Osteoblast (primary cell): ENCODE data around the gene FAHD1. TPM values are rescaled to one million over a fixed set of nuclear protein-coding genes. Genes with fewer than 3 reads are reported as not detected.

ENCODE experiments used
- DNase-seq: peaks from one replicate; pipeline ENCODE4 v3.0.0; 2011; ENCODE audit warnings: low spot score, mixed read lengths; ENCODE audit not compliant: insufficient read length; ENCODE audit errors: missing footprints
- H2AFZ ChIP-seq: 2 replicates; pipeline ENCODE4 v1.6.0; 2011; ENCODE audit warnings: mild to moderate bottlenecking, low read length
- H3K27ac ChIP-seq: 2 replicates; pipeline ENCODE4 v1.5.1; 2011; ENCODE audit warnings: mild to moderate bottlenecking, low read depth, low read length, moderate library complexity
- H3K27me3 ChIP-seq: 2 replicates; pipeline ENCODE4 v1.6.0; 2012; ENCODE audit warnings: mild to moderate bottlenecking, control low read depth, inconsistent platforms, low read length, moderate library complexity; ENCODE audit not compliant: insufficient read depth
- H3K36me3 ChIP-seq: 2 replicates; pipeline ENCODE4 v1.5.1; 2011; ENCODE audit warnings: mild to moderate bottlenecking, low read length, control low read depth, moderate library complexity; ENCODE audit not compliant: insufficient read depth
- H3K4me1 ChIP-seq: 2 replicates; pipeline ENCODE4 v1.5.1; 2011; ENCODE audit warnings: mild to moderate bottlenecking, low read length, control low read depth, moderate library complexity; ENCODE audit not compliant: insufficient read depth
- H3K4me2 ChIP-seq: 2 replicates; pipeline ENCODE4 v1.6.0; 2011; ENCODE audit warnings: mild to moderate bottlenecking, low read length; ENCODE audit not compliant: insufficient read depth
- H3K4me3 ChIP-seq: fragments of 200-600 bp; sonication (generic); 3 replicates; pipeline ENCODE4 v1.5.1; 2012; ENCODE audit warnings: mild to moderate bottlenecking, low read length, inconsistent platforms; ENCODE audit not compliant: insufficient read depth
- H3K79me2 ChIP-seq: 2 replicates; pipeline ENCODE4 v1.6.0; 2012; ENCODE audit warnings: mild to moderate bottlenecking, low read length, control low read depth, inconsistent platforms; ENCODE audit not compliant: insufficient read depth
- H3K9me3 ChIP-seq: 2 replicates; pipeline ENCODE4 v1.5.1; 2011; ENCODE audit warnings: low read depth, low read length, control low read depth
- H4K20me1 ChIP-seq: 2 replicates; pipeline ENCODE4 v1.6.0; 2012; ENCODE audit warnings: mild to moderate bottlenecking, low read length, control low read depth; ENCODE audit not compliant: insufficient read depth
- CTCF ChIP-seq: IDR thresholded peaks from 2 replicates; pipeline ENCODE4 v1.5.1; 2011; ENCODE audit warnings: mild to moderate bottlenecking, low read depth, low read length, moderate library complexity; ENCODE audit errors: extremely low read depth
- total RNA-seq: library from RNA; depleted of rRNA; stranded (reverse); fragments of >200 nt; gene quantifications from 2 replicates; pipeline ENCODE4 v1.2.3, GENCODE V29; 2012

Gene FAHD1
- total RNA-seq, 1 donor: 72.7 TPM

DNA sequence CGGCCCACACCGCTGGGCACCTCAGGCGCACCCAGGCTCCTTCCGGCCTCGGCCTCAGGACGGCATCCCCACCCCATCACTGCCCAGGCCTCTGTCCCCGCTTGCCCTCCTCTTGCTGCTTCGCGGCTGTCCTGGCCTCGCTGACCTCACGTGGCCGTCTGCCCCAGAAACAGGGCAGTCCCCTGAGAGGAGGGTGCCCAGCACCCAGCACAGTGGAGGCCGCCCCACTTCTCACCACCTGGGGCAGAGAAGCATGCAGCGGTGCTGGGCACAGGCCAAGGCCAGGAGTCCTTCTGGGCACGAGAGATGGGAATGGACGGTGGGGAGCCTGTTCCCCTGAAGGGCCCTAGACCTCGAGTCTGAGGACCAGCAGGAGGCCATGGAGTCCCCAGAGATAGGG is 9.3 kb upstream of the FAHD1 start:
- Histone ChIP-seq H3K79me2 (peaks cover 7% of the 10 kb centered on the region), H4K20me1 (peaks cover 5% of the 10 kb centered on the region), H3K4me2 (no peak overlapping the region), H3K9me3 (no peaks in the 10 kb centered on the region), H3K36me3 (peaks cover 24% of the 10 kb centered on the region), H3K4me3 (no peak overlapping the region), H3K27me3 (no peaks in the 10 kb centered on the region), H2AFZ (no peak overlapping the region), H3K4me1 (peaks cover 3% of the 10 kb centered on the region), H3K27ac (no peak overlapping the region)
- no peak for TF ChIP-seq CTCF
- DNase-seq: no peak

DNA sequence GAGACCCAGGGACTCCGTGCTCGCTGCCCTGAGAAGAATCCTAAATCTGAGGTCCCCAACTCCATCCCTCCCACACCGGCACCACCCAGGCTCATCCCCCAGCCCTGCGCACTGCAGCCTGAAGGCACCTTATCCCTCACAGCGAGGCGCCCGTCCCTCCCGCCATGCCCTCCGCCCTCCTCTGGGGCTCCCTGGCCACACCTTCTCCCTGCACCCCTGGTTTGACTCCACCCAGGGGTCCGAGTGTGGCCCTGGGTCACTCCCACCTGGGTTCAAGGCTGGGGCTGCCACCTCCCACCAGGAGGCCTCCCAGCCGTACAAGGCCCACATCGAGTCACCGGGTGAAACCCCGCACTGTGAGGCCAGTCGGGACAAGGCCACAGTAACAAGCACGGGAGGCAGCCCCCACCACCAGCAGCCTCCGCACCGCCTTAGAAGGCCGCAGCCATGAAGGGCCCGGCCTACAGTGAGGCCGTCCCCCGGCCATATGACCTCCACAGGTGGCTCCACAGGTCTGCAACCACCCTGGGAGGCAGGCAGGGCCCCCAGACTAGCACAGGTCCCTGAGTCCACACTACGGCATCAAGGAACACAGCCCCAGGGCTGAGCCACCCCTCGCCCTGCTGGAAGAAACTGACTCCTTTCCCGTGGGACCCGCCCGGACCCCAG is 8.7 kb upstream of the FAHD1 start:
- TF ChIP-seq CTCF: no peak
- Histone ChIP-seq H2AFZ (no peak overlapping the region), H3K4me2 (no peak overlapping the region), H3K36me3 (peaks cover 27% of the 10 kb centered on the region), H4K20me1 (peaks cover 5% of the 10 kb centered on the region), H3K9me3 (no peaks in the 10 kb centered on the region), H3K4me3 (no peak overlapping the region), H3K79me2 (peaks cover 10% of the 10 kb centered on the region), H3K27ac (no peak overlapping the region), H3K27me3 (no peaks in the 10 kb centered on the region), H3K4me1 (no peaks in the 10 kb centered on the region)
- no peak for DNase-seq

DNA sequence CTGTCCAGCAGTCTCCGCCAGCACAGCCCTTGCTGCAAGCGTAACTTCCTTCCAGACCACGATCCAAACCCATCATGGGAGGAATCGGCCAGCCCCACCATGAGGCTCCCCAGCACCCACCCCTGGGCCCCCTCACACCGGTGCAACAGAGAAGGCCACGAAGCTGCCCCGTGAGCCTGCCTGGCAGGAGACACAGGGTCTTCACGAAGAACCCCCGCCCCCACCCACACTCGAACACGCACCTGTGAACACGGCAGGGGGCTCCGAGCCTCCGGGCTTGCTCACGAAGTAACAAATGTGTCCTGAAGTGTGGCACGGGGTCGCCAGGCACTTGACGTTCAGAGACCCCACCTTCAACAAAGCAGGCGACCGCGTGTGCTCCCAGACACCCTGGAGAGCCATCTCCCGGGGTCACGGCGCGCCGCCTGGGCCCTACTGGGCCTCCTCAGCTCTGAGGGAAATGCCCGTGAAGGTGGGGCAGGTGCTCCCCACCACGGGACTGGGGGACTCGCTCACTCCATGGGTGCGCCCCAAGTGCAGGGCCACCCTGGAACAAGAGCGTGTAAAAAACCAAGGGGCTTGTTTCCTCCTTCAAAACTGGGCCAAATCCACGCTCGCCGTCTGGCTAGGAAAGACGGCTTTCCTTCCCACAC is 8.0 kb upstream of the FAHD1 start:
- Histone ChIP-seq H4K20me1 (peaks cover 7% of the 10 kb centered on the region), H3K27me3 (no peaks in the 10 kb centered on the region), H2AFZ (no peak overlapping the region), H3K79me2 (peaks cover 14% of the 10 kb centered on the region), H3K4me2 (no peak overlapping the region), H3K36me3 (peaks cover 27% of the 10 kb centered on the region), H3K27ac (no peak overlapping the region), H3K4me1 (no peaks in the 10 kb centered on the region), H3K4me3 (no peak overlapping the region), H3K9me3 (no peaks in the 10 kb centered on the region)
- no peak for DNase-seq
- no peak for TF ChIP-seq CTCF

DNA sequence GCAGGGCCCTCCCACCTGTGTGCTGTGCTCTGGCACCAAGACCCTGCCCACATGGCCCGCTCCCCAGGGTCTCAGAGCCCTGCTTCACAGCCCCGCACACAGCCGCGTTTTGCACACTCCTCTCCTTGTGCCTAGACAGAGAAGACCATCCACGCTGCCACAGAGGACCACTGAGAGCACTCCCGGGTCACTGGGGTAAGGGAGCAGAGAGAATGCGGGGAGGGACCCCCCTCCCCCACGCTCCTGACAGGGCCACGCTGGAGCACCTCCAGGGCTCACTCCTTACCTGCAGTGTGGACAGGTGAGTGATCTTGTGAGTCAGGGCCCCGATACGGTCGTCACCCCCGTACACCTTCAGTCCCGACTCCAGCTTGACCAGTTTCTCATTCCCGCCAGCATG is 7.4 kb upstream of the FAHD1 start:
- H3K4me1 ChIP-seq: no peaks in the 10 kb centered on the region
- peaks cover 11% of the 10 kb centered on the region for H4K20me1 ChIP-seq
- H3K79me2 ChIP-seq: peaks cover 20% of the 10 kb centered on the region
- H3K4me2 ChIP-seq: no peak overlapping the region
- no peak for DNase-seq
- no peak overlapping the region for H3K4me3 ChIP-seq
- H3K27me3 ChIP-seq: no peaks in the 10 kb centered on the region
- no peak for TF ChIP-seq CTCF
- H3K9me3 ChIP-seq: no peaks in the 10 kb centered on the region
- peaks cover 27% of the 10 kb centered on the region for H3K36me3 ChIP-seq
- H2AFZ ChIP-seq: no peak overlapping the region
- H3K27ac ChIP-seq: no peak overlapping the region
